GM12801 (cell line): ENCODE measurements around the gene NPC1L1.

Source experiments
- TF ChIP-seq, protein P1 (sequence below): IDR thresholded peaks from one replicate; pipeline ENCODE4 v1.5.1; 2011; ENCODE audit warnings: control low read depth; ENCODE audit not compliant: insufficient read length; ENCODE audit errors: extremely low read depth

Gene NPC1L1

DNA sequence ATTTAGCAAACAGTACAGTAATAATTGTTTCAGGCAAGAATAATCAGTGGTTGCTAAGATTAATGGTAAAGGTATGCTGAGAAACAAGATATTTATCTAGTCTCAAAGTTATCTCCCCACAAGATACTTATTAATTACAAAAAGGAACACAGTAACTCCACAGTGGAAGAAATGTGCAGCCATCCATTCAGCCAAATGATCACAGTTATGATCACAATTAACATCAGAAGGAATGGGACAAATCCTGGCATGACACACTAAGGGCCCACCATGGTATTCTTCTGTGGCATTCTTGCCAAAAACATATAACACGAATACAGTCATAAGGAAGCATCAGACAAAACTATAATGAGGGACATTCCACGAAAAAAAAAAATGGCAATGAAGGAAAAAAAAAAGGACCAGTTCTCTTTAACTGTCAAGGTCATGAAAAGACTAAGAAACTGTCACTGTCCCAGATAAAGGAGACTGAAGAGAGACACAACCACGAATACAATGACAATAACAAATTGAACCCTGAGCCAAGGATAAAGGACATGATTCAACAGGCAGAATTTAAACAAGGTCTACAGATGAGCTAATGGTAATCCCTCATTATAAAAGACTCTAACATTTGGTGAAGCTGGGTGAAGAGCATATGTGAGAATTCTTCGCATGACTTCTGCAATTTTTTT lies 71.5 kb downstream of the NPC1L1 start:
- TF ChIP-seq, protein P1, sequence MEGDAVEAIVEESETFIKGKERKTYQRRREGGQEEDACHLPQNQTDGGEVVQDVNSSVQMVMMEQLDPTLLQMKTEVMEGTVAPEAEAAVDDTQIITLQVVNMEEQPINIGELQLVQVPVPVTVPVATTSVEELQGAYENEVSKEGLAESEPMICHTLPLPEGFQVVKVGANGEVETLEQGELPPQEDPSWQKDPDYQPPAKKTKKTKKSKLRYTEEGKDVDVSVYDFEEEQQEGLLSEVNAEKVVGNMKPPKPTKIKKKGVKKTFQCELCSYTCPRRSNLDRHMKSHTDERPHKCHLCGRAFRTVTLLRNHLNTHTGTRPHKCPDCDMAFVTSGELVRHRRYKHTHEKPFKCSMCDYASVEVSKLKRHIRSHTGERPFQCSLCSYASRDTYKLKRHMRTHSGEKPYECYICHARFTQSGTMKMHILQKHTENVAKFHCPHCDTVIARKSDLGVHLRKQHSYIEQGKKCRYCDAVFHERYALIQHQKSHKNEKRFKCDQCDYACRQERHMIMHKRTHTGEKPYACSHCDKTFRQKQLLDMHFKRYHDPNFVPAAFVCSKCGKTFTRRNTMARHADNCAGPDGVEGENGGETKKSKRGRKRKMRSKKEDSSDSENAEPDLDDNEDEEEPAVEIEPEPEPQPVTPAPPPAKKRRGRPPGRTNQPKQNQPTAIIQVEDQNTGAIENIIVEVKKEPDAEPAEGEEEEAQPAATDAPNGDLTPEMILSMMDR = no peak

DNA sequence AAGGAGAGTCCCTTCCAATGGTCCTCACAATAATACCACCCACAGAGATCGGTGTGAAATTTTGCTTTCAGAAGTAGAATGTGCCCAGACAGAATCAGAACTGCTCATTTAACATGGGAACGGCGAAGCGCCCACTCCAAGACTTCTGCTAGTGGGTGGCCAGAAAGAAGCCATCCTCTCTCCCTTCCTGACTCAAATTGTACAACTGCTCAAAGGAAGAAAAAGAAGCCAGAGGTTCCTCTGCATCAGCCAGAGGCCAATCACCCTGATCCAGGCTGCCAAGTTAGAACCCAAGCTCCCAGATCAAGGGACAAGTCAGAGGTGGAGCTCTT lies 73.9 kb downstream of the NPC1L1 start:
- TF ChIP-seq, protein P1 = no peak

DNA sequence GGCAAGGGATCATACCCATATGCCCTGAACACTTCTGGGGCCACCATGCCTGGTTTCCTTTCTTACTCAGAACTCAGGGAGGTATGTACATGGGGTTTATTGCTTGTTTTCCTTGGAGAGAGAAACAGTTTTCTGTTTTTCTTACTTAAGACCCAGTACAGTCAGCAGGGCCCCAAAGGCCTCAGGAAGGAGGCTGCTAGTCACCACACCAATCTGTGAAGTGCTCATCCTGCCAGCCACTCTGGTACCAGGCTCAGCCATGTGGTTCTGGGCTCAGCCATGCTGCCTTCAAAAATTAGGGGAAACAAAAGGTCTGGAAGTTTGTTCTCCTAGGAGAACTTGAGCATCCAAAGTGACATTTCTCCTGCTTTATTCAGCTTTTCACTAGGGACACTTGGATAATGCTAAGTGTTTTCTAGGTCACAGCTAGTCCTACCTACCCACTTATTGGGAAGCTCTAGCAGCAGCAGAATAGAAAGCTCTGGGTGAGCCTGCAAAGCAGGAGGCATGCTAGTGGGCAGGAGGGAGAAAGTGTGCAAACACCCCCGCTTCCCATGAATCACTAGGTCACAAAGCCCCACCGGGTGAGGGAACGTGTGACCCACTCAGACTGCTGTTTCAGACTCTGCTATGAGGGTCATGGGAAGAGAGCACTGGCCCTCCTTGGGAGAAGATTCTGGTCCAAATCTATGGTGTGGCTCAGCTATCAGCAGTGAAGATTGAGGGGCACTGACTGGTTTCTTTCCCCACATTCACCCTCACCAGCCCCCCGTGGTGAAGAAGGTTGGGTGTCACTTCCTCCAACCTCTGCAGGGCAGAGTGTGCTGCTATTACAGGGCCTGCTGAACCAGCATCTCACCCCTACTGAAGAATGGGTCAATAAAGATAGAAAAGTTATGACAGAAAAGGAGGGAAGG lies 74.6 kb downstream of the NPC1L1 start:
- TF ChIP-seq, protein P1 = no peak

DNA sequence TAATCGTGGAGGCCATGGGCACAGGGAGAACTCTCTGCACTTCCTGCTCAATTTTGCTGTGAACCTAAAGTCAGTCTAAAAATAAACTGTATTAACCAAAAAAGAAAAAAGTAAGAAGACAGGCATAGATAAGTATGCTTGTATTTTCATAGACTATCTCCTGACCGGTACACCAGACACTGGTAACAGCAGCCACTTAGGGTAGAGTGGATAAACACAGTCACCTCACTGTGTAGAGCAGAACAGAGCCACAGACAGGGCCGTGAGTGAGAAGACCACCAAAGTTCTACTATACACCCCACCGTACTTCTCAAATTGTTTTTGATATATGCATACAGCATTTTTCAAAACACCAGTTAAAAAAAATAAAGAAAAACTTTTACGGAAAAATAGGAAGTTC lies 75.6 kb downstream of the NPC1L1 start:
- TF ChIP-seq, protein P1 = no peak

DNA sequence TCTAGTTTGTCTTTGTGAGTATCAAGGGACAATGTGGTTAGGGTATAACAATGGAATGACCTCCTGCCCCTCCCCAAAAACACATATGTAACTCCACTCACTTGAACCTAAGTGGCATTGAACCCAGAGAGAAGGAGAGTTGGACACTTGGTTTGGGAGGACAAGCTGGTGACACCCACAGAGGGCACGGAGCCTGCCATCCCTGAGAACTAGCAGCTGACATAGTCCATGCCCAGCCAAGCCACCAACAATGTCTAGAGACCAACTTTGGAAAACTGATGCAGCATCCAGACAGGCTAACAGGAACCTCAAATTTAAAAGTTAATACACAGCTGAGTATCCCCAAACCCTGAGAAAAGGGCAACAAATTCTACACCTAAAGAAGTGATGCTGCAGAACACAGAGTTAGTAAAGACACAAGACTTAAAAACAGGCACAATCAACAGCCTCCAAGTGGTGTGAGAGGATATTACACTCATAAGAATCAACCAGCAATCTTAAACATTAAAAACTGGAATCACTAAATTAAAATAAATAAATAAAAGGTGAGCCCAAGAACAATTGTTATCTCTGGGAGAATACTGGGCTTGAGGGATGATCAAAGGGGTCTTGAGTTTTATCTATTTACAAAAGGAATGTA lies 77.8 kb downstream of the NPC1L1 start:
- TF ChIP-seq, protein P1 = no peak
